Heart left ventricle (tissue), 13 donors: ENCODE measurements around the gene PDCD1.

Source experiments
- CTCF ChIP-seq, 12 donors: fragments of 200-600 bp; sonication (generic) in 4 of 12; IDR thresholded peaks; one replicate each; pipeline versions ENCODE4 v1.5.0 to v1.8.0; 2018 to 2022; ENCODE audit warnings: antibody characterized with exemption in 12 of 12, mild to moderate bottlenecking in 5 of 12
- POLR2A ChIP-seq, 2 donors: fragments of 450-650 bp; IDR thresholded peaks; one replicate each; pipeline ENCODE4 v1.6.1; 2017; ENCODE audit warnings: antibody characterized with exemption in 2 of 2, mild to moderate bottlenecking in 2 of 2, moderate library complexity in 2 of 2
- donor health status: ischemic (EF 13 %, LVEDD 7.1; RV severe dilation, severe dysfunction).
- donor health status: DM: no; HTN: yes; CAD: no.
- donor health status: DM: no; HTN: no; CAD: no.
- donor health status: ischemic (EF 25% LVEDD 6.9; RV normal size, moderate dysfunction).
- donor health status: ischemic (EF 25% LVEDD 5.7; RV mildly dilated, moderate dysfunction).
- donor health status: ischemic (EF 35%, LVEDD 5.7; RV mildly dilated, moderate dysfunction).
- donor health status: nonischemic (EF 11% LVEDD 7.7; RV severe dilation, severe dysfunction).
- donor health status: DM: yes; HTN: yes; CAD: no.
- donor health status: PGD.
- donor health status: ischemic (EF 29% LVEDD 5.4; RV normal size, mild dysfunction).
- donor health status: nonischemic (EF 23%, LVEDD 6.1; RV moderate dilation, normal function).

GRCh38 chr2:241877989-241878970 is 19.6 kb upstream of the PDCD1 start:
- TF ChIP-seq CTCF (IDR thresholded peaks at IDR 0.05) (peak; percentile 51 to 72 (median 66)), POLR2A (IDR thresholded peaks at IDR 0.05) (no peak)
